Effector memory CD8-positive, alpha-beta T cell (primary cell): ENCODE results near the gene AP1AR.
"Not testable (repeated sequence)": the region's sequence is repeated elsewhere in the genome, so short reads cannot be mapped to it uniquely, and the experiment has no call there.

Experiments used
- ATAC-seq: fragments of 150-1000 bp; cut with Tn5 transposase; replicated peaks from 2 replicates; pipeline ENCODE4 v1.10.0; 2021; ENCODE audit warnings: mild to moderate bottlenecking, moderate library complexity
- DNase-seq, 3 experiments: peaks; one replicate each; pipeline ENCODE4 v3.0.0; 2021
- H3K27ac Mint-ChIP-seq, 2 donors: one replicate each; pipeline ENCODE4 v1.8.0; 2022; ENCODE audit warnings: mild to moderate bottlenecking in 2 of 2, mixed read lengths in 2 of 2, moderate library complexity in 2 of 2
- H3K27me3 Mint-ChIP-seq, 2 donors: one replicate each; pipeline ENCODE4 v1.8.0; 2022; ENCODE audit warnings: mixed read lengths in 2 of 2
- H3K36me3 Mint-ChIP-seq: one replicate; pipeline ENCODE4 v1.8.0; 2022; ENCODE audit warnings: mild to moderate bottlenecking, moderate library complexity, mixed read lengths; ENCODE audit not compliant: insufficient read depth
- H3K4me1 Mint-ChIP-seq, 2 donors: one replicate each; pipeline ENCODE4 v1.8.0; 2022; ENCODE audit warnings: low read depth in 2 of 2, mixed read lengths in 2 of 2
- H3K4me3 Mint-ChIP-seq, 2 donors: one replicate each; pipeline ENCODE4 v1.8.0; 2022; ENCODE audit warnings: mild to moderate bottlenecking in 2 of 2, mixed read lengths in 2 of 2, moderate library complexity in 2 of 2
- H3K9me3 Mint-ChIP-seq, 2 donors: one replicate each; pipeline ENCODE4 v1.8.0; 2022; ENCODE audit warnings: mixed read lengths in 2 of 2

The AP1AR gene

GRCh38 chr4:112277705-112278448 lies 46.3 kb downstream of the AP1AR start:
- Mint-ChIP-seq H3K4me3 (no peak overlapping the region), H3K27me3 (no peaks in the 10 kb centered on the region), H3K27ac (peak overlapping the region; percentile 65 to 69), H3K36me3 (peaks cover 22% of the 10 kb centered on the region), H3K4me1 (peaks cover 39 to 62% of the 10 kb centered on the region in 2 donors), H3K9me3 (no peaks in the 10 kb centered on the region)
- ATAC-seq (no peak), DNase-seq (no peak)

GRCh38 chr4:112279025-112279881 lies 47.7 kb downstream of the AP1AR start:
- Mint-ChIP-seq H3K27me3 (no peaks in the 10 kb centered on the region), H3K9me3 (no peaks in the 10 kb centered on the region), H3K27ac (peak overlapping the region; percentile 15 to 46), H3K4me1 (peaks cover 40 to 69% of the 10 kb centered on the region in 2 donors), H3K36me3 (peaks cover 19% of the 10 kb centered on the region), H3K4me3 (peak overlapping the region; percentile 24 to 30)
- ATAC-seq (no peak), DNase-seq (no peak)

- no peaks in the 10 kb centered on the region for H3K27me3 Mint-ChIP-seq
- H3K36me3 Mint-ChIP-seq = peaks cover 22% of the 10 kb centered on the region
- DNase-seq (no peak), ATAC-seq (no peak)
- H3K9me3 Mint-ChIP-seq = no peaks in the 10 kb centered on the region
- peak overlapping the region; percentile 15 to 46 for H3K27ac Mint-ChIP-seq
- H3K4me1 Mint-ChIP-seq = peaks cover 41 to 70% of the 10 kb centered on the region in 2 donors
- peak overlapping the region; percentile 11 to 24 for H3K4me3 Mint-ChIP-seq
These were observed 48.3 kb downstream of the AP1AR start for GRCh38 chr4:112279882-112280315.

GRCh38 chr4:112280386-112281056 lies 48.9 kb downstream of the AP1AR start:
- H3K9me3 Mint-ChIP-seq = no peaks in the 10 kb centered on the region
- no peak for DNase-seq
- H3K27ac Mint-ChIP-seq = peak overlapping the region in 1 of 2 donors; percentile 90
- H3K27me3 Mint-ChIP-seq = no peaks in the 10 kb centered on the region
- peaks cover 43 to 70% of the 10 kb centered on the region in 2 donors for H3K4me1 Mint-ChIP-seq
- no peak for ATAC-seq
- H3K36me3 Mint-ChIP-seq = peaks cover 26% of the 10 kb centered on the region
- H3K4me3 Mint-ChIP-seq = peak overlapping the region; percentile 11 to 24

- H3K27me3 Mint-ChIP-seq, DNase-seq, ATAC-seq, H3K9me3 Mint-ChIP-seq: not testable (repeated sequence)
- peak overlapping the region; percentile 90 to 94 for H3K27ac Mint-ChIP-seq
- peaks cover 31% of the 10 kb centered on the region for H3K36me3 Mint-ChIP-seq
- peak overlapping the region; percentile 90 to 96 for H3K4me3 Mint-ChIP-seq
- H3K4me1 Mint-ChIP-seq = peaks cover 46 to 74% of the 10 kb centered on the region in 2 donors
These were observed 50.4 kb downstream of the AP1AR start for GRCh38 chr4:112281895-112282398.

GRCh38 chr4:112282860-112283667 lies 51.5 kb downstream of the AP1AR start:
- no peaks in the 10 kb centered on the region for H3K9me3 Mint-ChIP-seq
- ATAC-seq = no peak
- no peak for DNase-seq
- H3K36me3 Mint-ChIP-seq = peaks cover 26% of the 10 kb centered on the region
- no peaks in the 10 kb centered on the region for H3K27me3 Mint-ChIP-seq
- peak overlapping the region; percentile 90 to 94 for H3K27ac Mint-ChIP-seq
- H3K4me3 Mint-ChIP-seq = peak overlapping the region; percentile 90 to 96
- H3K4me1 Mint-ChIP-seq = peaks cover 53 to 74% of the 10 kb centered on the region in 2 donors

- H3K36me3 Mint-ChIP-seq = peaks cover 23% of the 10 kb centered on the region
- peak overlapping the region; percentile 90 to 96 for H3K4me3 Mint-ChIP-seq
- peak overlapping the region; percentile 90 to 94 for H3K27ac Mint-ChIP-seq
- no peaks in the 10 kb centered on the region for H3K27me3 Mint-ChIP-seq
- H3K4me1 Mint-ChIP-seq = peaks cover 54 to 74% of the 10 kb centered on the region in 2 donors
- no peaks in the 10 kb centered on the region for H3K9me3 Mint-ChIP-seq
- ATAC-seq (no peak), DNase-seq (peak in 2 of 3 experiments; percentile 15 to 28)
These were observed 52.6 kb downstream of the AP1AR start for GRCh38 chr4:112284166-112284565.

- H3K36me3 Mint-ChIP-seq = peaks cover 21% of the 10 kb centered on the region
- ATAC-seq = no peak
- no peaks in the 10 kb centered on the region for H3K27me3 Mint-ChIP-seq
- H3K4me3 Mint-ChIP-seq = peak overlapping the region; percentile 90 to 96
- H3K4me1 Mint-ChIP-seq = peaks cover 57 to 76% of the 10 kb centered on the region in 2 donors
- no peak for DNase-seq
- H3K9me3 Mint-ChIP-seq = no peaks in the 10 kb centered on the region
- H3K27ac Mint-ChIP-seq = peak overlapping the region; percentile 90 to 94
These were observed 53.2 kb downstream of the AP1AR start for GRCh38 chr4:112284662-112285411.

GRCh38 chr4:112287258-112287989 lies 55.8 kb downstream of the AP1AR start:
- Mint-ChIP-seq H3K27ac (peak overlapping the region; percentile 83 to 90), H3K27me3 (no peaks in the 10 kb centered on the region), H3K36me3 (peaks cover 19% of the 10 kb centered on the region), H3K9me3 (no peaks in the 10 kb centered on the region), H3K4me3 (peak overlapping the region; percentile 90 to 96), H3K4me1 (peaks cover 42 to 53% of the 10 kb centered on the region in 2 donors)
- ATAC-seq = peak; percentile 14
- no peak for DNase-seq

- H3K36me3 Mint-ChIP-seq = peaks cover 19% of the 10 kb centered on the region
- H3K27ac Mint-ChIP-seq = peak overlapping the region; percentile 83 to 90
- ATAC-seq = peak; percentile 44
- peak overlapping the region; percentile 59 to 63 for H3K4me3 Mint-ChIP-seq
- no peaks in the 10 kb centered on the region for H3K9me3 Mint-ChIP-seq
- no peaks in the 10 kb centered on the region for H3K27me3 Mint-ChIP-seq
- DNase-seq = peak in 1 of 3 experiments; percentile 30
- peaks cover 33 to 43% of the 10 kb centered on the region in 2 donors for H3K4me1 Mint-ChIP-seq
These were observed 56.9 kb downstream of the AP1AR start for GRCh38 chr4:112288455-112288854.

- Mint-ChIP-seq H3K4me1 (peaks cover 27 to 34% of the 10 kb centered on the region in 2 donors), H3K27ac (peak overlapping the region; percentile 83 to 90), H3K27me3 (no peaks in the 10 kb centered on the region), H3K36me3 (peaks cover 18% of the 10 kb centered on the region), H3K4me3 (peak overlapping the region; percentile 60 to 63), H3K9me3 (no peaks in the 10 kb centered on the region)
- no peak for DNase-seq
- ATAC-seq = no peak
These were observed 58.0 kb downstream of the AP1AR start for GRCh38 chr4:112289407-112290253.
